GM21825 (cell line): ENCODE measurements around the gene NDUFS6.
"Not testable (repeated sequence)": the region's sequence is repeated elsewhere in the genome, so short reads cannot be mapped to it uniquely, and the experiment has no call there.

Experiments
- ATAC-seq: cut with Tn5 transposase; IDR thresholded peaks from one replicate; pipeline ENCODE4 v1.9.1; 2021; ENCODE audit warnings: mild to moderate bottlenecking, moderate library complexity; ENCODE audit not compliant: unreplicated experiment

NDUFS6 gene

GRCh38 chr5:1814183-1815020 lies 13.2 kb downstream of the NDUFS6 start:
- no peak for ATAC-seq

- no peak for ATAC-seq
These were observed 14.0 kb downstream of the NDUFS6 start for GRCh38 chr5:1815071-1815786.

GRCh38 chr5:1815881-1816292 lies 14.7 kb downstream of the NDUFS6 start:
- ATAC-seq: no peak

- not testable (repeated sequence) for ATAC-seq
These were observed 15.4 kb downstream of the NDUFS6 start for GRCh38 chr5:1816495-1817089.

- ATAC-seq: no peak
These were observed 16.2 kb downstream of the NDUFS6 start for GRCh38 chr5:1817261-1818043.

- no peak for ATAC-seq
These were observed 17.6 kb downstream of the NDUFS6 start for GRCh38 chr5:1818784-1819183.

- no peak for ATAC-seq
These were observed 18.3 kb downstream of the NDUFS6 start for GRCh38 chr5:1819458-1819857.

- ATAC-seq: no peak
These were observed 19.2 kb downstream of the NDUFS6 start for GRCh38 chr5:1820381-1820780.

GRCh38 chr5:1820926-1821325 lies 19.7 kb downstream of the NDUFS6 start:
- no peak for ATAC-seq

GRCh38 chr5:1821862-1822261 lies 20.7 kb downstream of the NDUFS6 start:
- no peak for ATAC-seq

- no peak for ATAC-seq
These were observed 22.3 kb downstream of the NDUFS6 start for GRCh38 chr5:1823381-1824034.

- ATAC-seq: no peak
These were observed 23.1 kb downstream of the NDUFS6 start for GRCh38 chr5:1824109-1824821.

GRCh38 chr5:1824903-1825841 lies 24.0 kb downstream of the NDUFS6 start:
- no peak for ATAC-seq

GRCh38 chr5:1826235-1826980 lies 25.2 kb downstream of the NDUFS6 start:
- ATAC-seq: no peak

- ATAC-seq: no peak
These were observed 26.0 kb downstream of the NDUFS6 start for GRCh38 chr5:1827025-1827885.

GRCh38 chr5:1827886-1828397 lies 26.7 kb downstream of the NDUFS6 start:
- ATAC-seq: no peak
